PFSK-1 (cell line): ENCODE data around the gene COQ8B.

Source experiments
- FOXP2 ChIP-seq: optimal IDR thresholded peaks from 2 replicates; pipeline ENCODE3; 2011; ENCODE audit warnings: borderline replicate concordance, control low read depth, inconsistent platforms; ENCODE audit not compliant: insufficient read depth; ENCODE audit errors: extremely low read length, extremely low read depth
- POLR2AphosphoS5 ChIP-seq: IDR thresholded peaks from 2 replicates; pipeline ENCODE4 v1.6.1; 2012; ENCODE audit warnings: low read depth, mild to moderate bottlenecking, control low read depth, low read length, moderate library complexity
- SIN3A ChIP-seq: IDR thresholded peaks from 2 replicates; pipeline ENCODE4 v1.6.1; 2012; ENCODE audit warnings: mild to moderate bottlenecking, low read length, moderate library complexity, borderline replicate concordance; ENCODE audit not compliant: insufficient read depth
- TAF1 ChIP-seq: IDR thresholded peaks from 2 replicates; pipeline ENCODE4 v1.6.1; 2012; ENCODE audit warnings: low read length, control low read depth, borderline replicate concordance; ENCODE audit not compliant: insufficient read depth

DNA sequence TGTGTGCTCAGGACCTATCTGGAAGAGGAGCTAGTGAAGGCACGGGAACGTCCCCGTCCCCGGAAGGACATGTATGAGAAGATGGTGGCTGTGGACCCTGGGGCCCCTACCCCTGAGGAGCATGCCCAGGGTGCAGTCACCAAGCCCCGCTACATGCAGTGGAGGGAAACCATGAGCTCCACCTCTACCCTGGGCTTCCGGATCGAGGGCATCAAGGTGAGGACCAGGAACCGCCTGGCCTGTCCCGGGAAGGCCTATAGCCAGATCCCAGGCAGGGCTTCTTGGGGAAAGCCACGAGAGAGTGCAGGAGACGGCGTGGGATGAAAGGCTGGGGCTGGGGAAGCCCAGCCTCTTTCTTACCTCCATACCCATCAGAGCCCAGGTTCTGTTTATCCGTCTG lies 16.5 kb upstream of the COQ8B start:
- TF ChIP-seq FOXP2 (no peak), POLR2AphosphoS5 (no peak), TAF1 (no peak), SIN3A (no peak)
